Stomach smooth muscle (tissue), 2 donors: ENCODE results near the gene CLMP.
"Not testable (repeated sequence)": the region's sequence is repeated elsewhere in the genome, so short reads cannot be mapped to it uniquely, and the experiment has no call there.

Source experiments
- H3K27ac ChIP-seq: one replicate; pipeline ENCODE4 v1.7.0; 2013; ENCODE audit warnings: mild to moderate bottlenecking, low read length, inconsistent platforms
- H3K27me3 ChIP-seq, 2 donors: one replicate each; pipeline ENCODE4 v1.7.0; 2013; ENCODE audit warnings: low read length in 2 of 2; ENCODE audit not compliant: insufficient read depth in 2 of 2, control insufficient read depth in 1 of 2
- H3K36me3 ChIP-seq, 2 donors: one replicate each; pipeline ENCODE4 v1.7.0; 2013; ENCODE audit warnings: low read length in 2 of 2; ENCODE audit not compliant: control insufficient read depth in 2 of 2, insufficient read depth in 2 of 2
- H3K4me1 ChIP-seq: one replicate; pipeline ENCODE4 v1.7.0; 2013; ENCODE audit warnings: low read length; ENCODE audit not compliant: control insufficient read depth, insufficient read depth
- H3K4me3 ChIP-seq, 2 donors: one replicate each; pipeline ENCODE4 v1.7.0; 2013; ENCODE audit warnings: low read length in 2 of 2
- H3K9ac ChIP-seq, 2 donors: one replicate each; pipeline ENCODE4 v1.7.0; 2013; ENCODE audit warnings: low read length in 2 of 2, mild to moderate bottlenecking in 1 of 2
- H3K9me3 ChIP-seq, 2 donors: one replicate each; pipeline ENCODE4 v1.7.0; 2013; ENCODE audit warnings: low read length in 2 of 2; ENCODE audit not compliant: control insufficient read depth in 2 of 2
- donor health status: healthy.
- donor health status: Pancreatic carcinoma.

Gene CLMP

DNA sequence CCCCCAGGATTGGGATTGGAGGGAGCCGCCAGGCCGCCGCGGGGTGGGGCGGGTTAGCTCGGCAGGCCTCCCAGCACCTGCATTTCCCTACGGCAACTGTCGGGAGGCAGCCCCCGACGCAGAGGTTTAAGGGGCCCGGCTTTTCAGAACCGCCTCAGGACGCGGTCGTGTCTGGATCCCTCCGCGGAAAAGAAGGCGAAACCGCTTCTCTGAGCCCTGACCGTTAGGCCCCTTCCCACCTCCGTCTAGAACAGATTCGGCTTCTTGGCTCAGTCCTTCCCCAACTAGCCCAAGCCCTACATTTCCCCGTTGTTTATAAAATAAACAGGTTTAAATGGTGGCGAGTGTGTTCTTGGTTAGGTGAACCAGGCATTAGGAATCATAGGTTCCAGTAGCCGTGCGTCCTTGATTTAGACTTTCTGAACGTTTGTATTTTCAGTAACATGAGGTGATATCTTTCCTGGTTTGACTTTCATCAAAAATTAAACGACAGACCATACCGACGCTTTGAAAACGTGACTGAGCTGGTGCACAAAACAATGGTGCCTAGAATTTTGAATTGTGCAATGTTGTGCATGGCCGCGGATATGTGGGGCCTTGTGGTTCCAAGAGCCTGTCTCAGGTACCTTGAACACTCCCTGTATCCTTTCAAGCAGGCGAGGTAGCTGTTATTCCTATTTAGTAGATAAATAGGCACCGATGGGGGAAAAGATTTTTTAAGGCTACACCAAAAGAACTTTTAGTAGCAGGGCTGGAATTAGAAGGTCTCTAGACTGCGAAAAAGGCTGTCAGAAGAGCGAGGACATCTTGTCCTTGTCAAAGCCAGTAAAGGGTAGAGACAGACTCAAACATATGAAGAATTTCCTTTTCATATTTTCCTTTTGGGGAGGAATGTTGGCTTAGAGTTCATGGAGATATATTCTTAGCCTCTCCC is 131.9 kb downstream of the CLMP start:
- Histone ChIP-seq H3K27ac (peak overlapping the region; percentile 100), H3K4me1 (peaks cover 50% of the 10 kb centered on the region), H3K27me3 (no peaks in the 10 kb centered on the region), H3K9ac (peak overlapping the region; percentile 96 to 99), H3K9me3 (no peaks in the 10 kb centered on the region), H3K4me3 (peak overlapping the region; percentile 65 to 98), H3K36me3 (peaks cover 17 to 28% of the 10 kb centered on the region in 2 donors)

- Histone ChIP-seq H3K27ac (peak overlapping the region; percentile 100), H3K36me3 (peaks cover 25 to 36% of the 10 kb centered on the region in 2 donors), H3K9me3 (no peaks in the 10 kb centered on the region), H3K27me3 (no peaks in the 10 kb centered on the region), H3K4me1 (peaks cover 57% of the 10 kb centered on the region), H3K9ac (peak overlapping the region; percentile 96 to 99), H3K4me3 (peak overlapping the region; percentile 96 to 98)
These were observed 132.7 kb downstream of the CLMP start for GRCh38 chr11:123062158-123062891.

GRCh38 chr11:123061403-123062157 is 133.5 kb downstream of the CLMP start, which contains the start of gene HSPA8:
Gene HSPA8 (minus strand): TSS chr11:123062136. CDS start chr11:123061324, 812 bp downstream.
- Histone ChIP-seq H3K4me1 (peaks cover 61% of the 10 kb centered on the region), H3K9ac (peak within 1 kb of the TSS; percentile 96 to 99), H3K36me3 (peaks cover 32 to 43% of the 10 kb centered on the region in 2 donors)

DNA sequence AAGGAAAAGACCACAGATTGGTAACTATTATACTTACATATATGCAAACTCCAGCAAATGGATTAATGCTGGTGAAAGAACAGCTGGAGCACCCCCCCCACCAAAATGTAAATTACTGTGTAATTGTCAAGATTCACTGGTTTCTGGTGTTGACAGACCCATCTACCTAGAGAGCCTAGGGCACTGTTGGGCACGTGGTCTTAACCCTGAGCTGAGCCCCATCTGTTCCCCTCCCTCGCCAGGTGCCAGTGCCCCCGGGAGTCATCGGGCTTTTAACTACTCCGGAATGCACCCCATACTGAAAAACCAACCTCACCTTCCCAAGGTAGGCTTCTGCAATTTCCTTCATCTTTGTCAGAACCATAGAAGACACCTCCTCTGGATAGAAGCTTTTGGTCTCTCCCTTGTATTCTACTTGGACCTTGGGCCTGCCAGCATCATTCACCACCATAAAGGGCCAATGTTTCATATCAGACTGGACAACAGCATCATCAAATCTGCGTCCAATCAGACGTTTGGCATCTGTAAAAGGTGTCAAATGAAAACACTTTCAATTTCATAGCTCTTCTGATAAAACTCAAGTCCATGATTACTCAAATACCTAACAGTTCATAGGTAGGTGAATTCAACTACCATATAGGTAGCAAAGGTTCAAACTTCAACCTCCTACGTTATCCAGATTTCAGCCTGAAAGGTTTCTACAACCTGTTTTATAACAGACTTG is 134.6 kb downstream of the CLMP start:
- Histone ChIP-seq H3K27ac (peak overlapping the region; percentile 100), H3K4me1 (peaks cover 64% of the 10 kb centered on the region), H3K27me3 (no peaks in the 10 kb centered on the region), H3K4me3 (peak overlapping the region; percentile 96 to 98), H3K9ac (peak overlapping the region; percentile 86 to 93), H3K9me3 (no peaks in the 10 kb centered on the region), H3K36me3 (peaks cover 40 to 54% of the 10 kb centered on the region in 2 donors)

More at GRCh38 chr11:123061403-123062157, 133.5 kb downstream of the CLMP start, which contains the start of gene HSPA8:
- no peaks in the 10 kb centered on the region for H3K27me3 ChIP-seq
- peak within 1 kb of the TSS; percentile 100 for H3K27ac ChIP-seq
- no peaks in the 10 kb centered on the region for H3K9me3 ChIP-seq
- H3K4me3 ChIP-seq = peak within 1 kb of the TSS; percentile 96 to 98

DNA sequence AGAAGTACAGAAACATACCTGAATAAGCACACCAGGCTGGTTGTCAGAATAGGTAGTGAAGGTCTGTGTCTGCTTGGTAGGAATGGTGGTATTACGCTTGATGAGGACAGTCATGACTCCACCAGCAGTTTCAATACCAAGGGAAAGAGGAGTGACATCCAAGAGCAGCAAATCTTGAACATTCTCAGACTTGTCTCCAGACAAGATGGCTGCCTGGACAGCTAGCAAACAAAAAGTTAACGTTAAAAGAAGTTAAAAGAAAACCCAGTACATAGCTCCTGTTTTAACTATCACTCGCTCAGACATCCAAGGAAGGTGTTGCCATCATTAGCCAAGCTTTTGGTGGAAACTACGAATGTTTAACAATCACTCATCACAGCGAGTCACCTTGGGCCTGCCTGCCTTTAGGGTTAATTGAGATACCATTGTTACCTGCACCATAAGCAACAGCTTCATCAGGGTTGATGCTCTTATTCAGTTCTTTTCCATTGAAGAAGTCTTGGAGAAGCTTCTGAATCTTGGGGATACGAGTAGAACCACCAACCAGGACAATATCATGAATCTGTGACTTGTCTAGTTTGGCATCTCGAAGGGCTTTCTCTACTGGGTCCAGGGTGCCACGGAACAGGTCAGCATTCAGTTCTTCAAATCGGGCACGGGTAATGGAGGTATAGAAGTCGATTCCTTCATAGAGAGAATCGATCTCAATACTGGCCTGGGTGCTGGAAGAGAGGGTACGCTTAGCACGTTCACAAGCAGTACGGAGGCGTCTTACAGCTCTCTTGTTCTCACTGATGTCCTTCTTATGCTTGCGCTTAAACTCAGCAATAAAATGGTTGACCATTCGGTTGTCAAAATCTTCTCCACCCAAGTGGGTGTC is 135.8 kb downstream of the CLMP start:
- not testable (repeated sequence) for H3K27me3 ChIP-seq, H3K9me3 ChIP-seq, H3K27ac ChIP-seq
- H3K4me1 ChIP-seq = peaks cover 59% of the 10 kb centered on the region
- peak overlapping the region; percentile 96 to 98 for H3K4me3 ChIP-seq
- peaks cover 46 to 59% of the 10 kb centered on the region in 2 donors for H3K36me3 ChIP-seq
- peak overlapping the region; percentile 2 to 86 for H3K9ac ChIP-seq

DNA sequence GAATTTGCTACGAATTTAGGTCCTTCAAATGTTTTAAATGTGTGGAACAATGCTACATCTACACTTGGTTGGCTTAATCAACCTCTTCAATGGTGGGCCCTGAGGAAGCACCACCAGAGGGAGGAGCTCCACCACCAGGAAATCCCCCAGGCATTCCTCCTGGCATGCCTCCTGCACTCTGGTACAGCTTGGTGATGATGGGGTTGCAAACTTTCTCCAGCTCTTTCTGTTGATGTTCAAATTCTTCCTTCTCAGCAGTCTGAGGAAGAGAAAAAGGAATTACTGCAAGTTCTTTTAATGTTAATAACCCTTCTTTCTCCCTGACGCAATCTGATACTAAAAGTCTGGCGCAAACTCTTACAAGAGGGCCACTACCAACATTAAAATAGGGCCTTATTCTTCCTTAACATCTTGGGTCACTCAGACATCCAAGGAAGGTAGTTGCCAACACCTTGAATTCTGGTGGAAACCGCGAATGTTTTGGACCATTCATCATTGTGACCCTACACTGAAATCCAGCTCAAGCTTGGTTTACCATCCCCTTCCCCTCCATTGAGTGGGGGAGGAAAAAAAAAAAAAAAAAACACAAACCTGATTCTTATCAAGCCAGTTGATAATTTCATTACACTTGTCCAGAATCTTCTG is 137.3 kb downstream of the CLMP start:
- H3K36me3 ChIP-seq = peaks cover 52 to 59% of the 10 kb centered on the region in 2 donors
- H3K9ac ChIP-seq = no peak overlapping the region
- no peak overlapping the region for H3K4me3 ChIP-seq
- H3K9me3 ChIP-seq = no peaks in the 10 kb centered on the region
- H3K4me1 ChIP-seq = peaks cover 47% of the 10 kb centered on the region
- H3K27me3 ChIP-seq = no peaks in the 10 kb centered on the region
- H3K27ac ChIP-seq = no peak overlapping the region

DNA sequence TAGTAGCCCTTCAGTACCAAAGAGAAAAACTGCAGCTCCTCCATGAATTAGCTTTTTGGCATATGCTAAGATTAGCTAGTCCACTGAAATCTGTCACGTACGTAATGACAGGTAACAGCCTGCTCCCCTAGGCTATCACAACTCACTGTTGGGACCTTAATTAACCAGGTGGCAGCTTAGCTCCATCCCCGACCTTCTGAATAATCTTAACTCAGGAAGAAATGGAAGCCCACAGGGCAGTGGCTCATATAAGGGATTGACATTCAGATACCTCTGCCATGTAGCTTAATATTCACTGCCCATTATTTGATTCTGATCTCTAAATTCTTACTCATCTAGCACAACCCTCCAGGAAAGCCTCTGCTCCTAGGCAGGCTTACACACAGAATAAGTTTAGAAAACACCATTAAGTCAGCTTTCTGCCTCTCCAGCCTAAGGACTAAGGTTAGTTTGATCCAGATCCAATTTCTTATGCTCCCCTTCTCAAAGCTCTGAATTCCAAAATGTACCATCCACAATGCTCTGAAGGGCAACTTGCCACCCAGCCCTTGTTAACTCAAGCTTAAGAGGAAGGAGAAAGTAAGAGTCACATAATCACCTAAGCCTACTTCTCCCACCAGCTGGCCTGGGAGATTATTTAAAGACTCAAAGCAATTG is 138.1 kb downstream of the CLMP start:
- Histone ChIP-seq H3K36me3 (peaks cover 52 to 59% of the 10 kb centered on the region in 2 donors), H3K9me3 (no peaks in the 10 kb centered on the region), H3K4me1 (peaks cover 47% of the 10 kb centered on the region), H3K4me3 (no peak overlapping the region), H3K27ac (no peak overlapping the region), H3K9ac (peak overlapping the region in 1 of 2 donors; percentile 32), H3K27me3 (no peaks in the 10 kb centered on the region)

- no peak overlapping the region for H3K4me3 ChIP-seq
- peaks cover 52 to 53% of the 10 kb centered on the region in 2 donors for H3K36me3 ChIP-seq
- no peaks in the 10 kb centered on the region for H3K27me3 ChIP-seq
- H3K9ac ChIP-seq = no peak overlapping the region
- no peak overlapping the region for H3K27ac ChIP-seq
- H3K9me3 ChIP-seq = no peaks in the 10 kb centered on the region
- peaks cover 39% of the 10 kb centered on the region for H3K4me1 ChIP-seq
These were observed 139.7 kb downstream of the CLMP start for GRCh38 chr11:123055191-123055901.
